A549 (cell line): ENCODE data around the gene MRPS18A. TPM values are rescaled to one million over a fixed set of nuclear protein-coding genes. Genes with fewer than 3 reads are reported as not detected.

ENCODE experiments used
- ATAC-seq, 2 experiments: fragments of 200-7000 bp in 1 of 2; fragments of >200 bp in 1 of 2; cut with Nextera tagmentation in 1 of 2; cut with Tn5 transposase in 1 of 2; 3 replicates each; pipeline versions ENCODE4 v1.8.0 to v1.9.1; 2018 to 2020; ENCODE audit warnings: mild to moderate bottlenecking in 1 of 2, moderate library complexity in 1 of 2
- CTCF ChIA-PET: fragments of 300-600 bp; sonication (Branson Sonifier 250); formaldehyde crosslinking; extraction: SDS; loops from one replicate; lab custom pipeline; 2021; ENCODE audit warnings: antibody characterized with exemption, inconsistent platforms; lab: Yijun Ruan, JAX
- POLR2A ChIA-PET: fragments of 350-600 bp; formaldehyde crosslinking; extraction: SDS; loops from one replicate; lab custom pipeline; 2021; ENCODE audit warnings: antibody characterized with exemption, inconsistent platforms; lab: Yijun Ruan, JAX
- DNase-seq, 2 experiments: peaks; one replicate each; pipeline versions ENCODE4 v3.0.0 to v3.0.0-alpha.2; 2011 to 2016; ENCODE audit warnings: low read depth in 1 of 2, low spot score in 1 of 2
- FAIRE-seq: peaks from 2 replicates; lab custom pipeline; 2011; peaks lifted over from hg19 to GRCh38; lab: Jason Lieb, UNC
- H3K27ac ChIP-seq, 2 experiments: fragments of >200 bp; sonication (Bioruptor Twin); formaldehyde crosslinking; 3 replicates each; pipeline ENCODE4 v1.5.1; 2016 to 2017
- H3K4me1 ChIP-seq: fragments of >200 bp; sonication (Bioruptor Twin); formaldehyde crosslinking; 3 replicates; pipeline ENCODE4 v1.6.1; 2016
- H3K4me2 ChIP-seq: fragments of >200 bp; sonication (Bioruptor Twin); formaldehyde crosslinking; 3 replicates; pipeline ENCODE4 v1.6.1; 2016
- H3K4me3 ChIP-seq: fragments of >200 bp; sonication (Bioruptor Twin); formaldehyde crosslinking; 3 replicates; pipeline ENCODE4 v1.5.1; 2016
- H3K9me3 ChIP-seq: fragments of >200 bp; sonication (Bioruptor Twin); formaldehyde crosslinking; 3 replicates; pipeline ENCODE4 v1.6.1; 2016
- CEBPB ChIP-seq, 2 experiments: fragments of >200 bp in 1 of 2; sonication (Bioruptor Twin) in 1 of 2; formaldehyde crosslinking in 1 of 2; IDR thresholded peaks; 2 replicates each; pipeline ENCODE4 v1.6.1; 2012 to 2016
- EHF ChIP-seq: fragments of 250-450 bp; sonication (Bioruptor Pico); IDR thresholded peaks from 2 replicates; pipeline ENCODE4 v1.5.0; 2020; ENCODE audit warnings: mild to moderate bottlenecking
- ESRRA ChIP-seq: fragments of 150-350 bp; IDR thresholded peaks from 2 replicates; pipeline ENCODE4 v1.6.1; 2014; ENCODE audit warnings: mild to moderate bottlenecking, low read length, borderline replicate concordance
- FOSB ChIP-seq: fragments of 250-450 bp; sonication (Bioruptor Pico); IDR thresholded peaks from 2 replicates; pipeline ENCODE4 v1.5.0; 2020; ENCODE audit warnings: mild to moderate bottlenecking, moderate library complexity
- HMGXB4 ChIP-seq: fragments of 250-450 bp; sonication (Bioruptor Pico); IDR thresholded peaks from 2 replicates; pipeline ENCODE4 v1.5.0; 2021; ENCODE audit warnings: mild to moderate bottlenecking, moderate library complexity, borderline replicate concordance
- HOXA7 ChIP-seq: fragments of 250-450 bp; sonication (Bioruptor Pico); IDR thresholded peaks from 2 replicates; pipeline ENCODE4 v1.5.0; 2020; ENCODE audit warnings: mild to moderate bottlenecking, moderate library complexity
- KDM1A ChIP-seq: fragments of 200-600 bp; sonication (generic); IDR thresholded peaks from 2 replicates; pipeline ENCODE4 v1.6.1; 2016; ENCODE audit warnings: low read depth, mild to moderate bottlenecking
- MAX ChIP-seq: IDR thresholded peaks from 2 replicates; pipeline ENCODE4 v1.6.1; 2012
- NPAS2 ChIP-seq: fragments of 250-450 bp; sonication (Bioruptor Pico); IDR thresholded peaks from 2 replicates; pipeline ENCODE4 v1.8.0; 2022; ENCODE audit warnings: mild to moderate bottlenecking, moderate library complexity, borderline replicate concordance
- POLR2A ChIP-seq: IDR thresholded peaks from 2 replicates; pipeline ENCODE4 v1.6.1; 2012; ENCODE audit warnings: mild to moderate bottlenecking, low read length
- RFX5 ChIP-seq: fragments of 450-650 bp; IDR thresholded peaks from 2 replicates; pipeline ENCODE4 v1.7.1; 2014; ENCODE audit warnings: antibody characterized with exemption, mild to moderate bottlenecking, moderate library complexity
- TFCP2L1 ChIP-seq: fragments of 250-450 bp; sonication (Bioruptor Pico); IDR thresholded peaks from 2 replicates; pipeline ENCODE4 v1.5.0; 2021; ENCODE audit warnings: mild to moderate bottlenecking
- ZC3H11A ChIP-seq: fragments of 450-650 bp; IDR thresholded peaks from 2 replicates; pipeline ENCODE4 v1.6.1; 2014; ENCODE audit warnings: antibody characterized with exemption, mild to moderate bottlenecking
- WGBS: methylation state at CpG from one replicate; pipeline ENCODE4 v1.1.6; 2017; ENCODE audit errors: missing lambda C conversion rate; 5-methylcytosine and 5-hydroxymethylcytosine counted together
- polyA plus RNA-seq, 4 experiments: library from polyadenylated mRNA; depleted of rRNA in 3 of 4; stranded (reverse); fragments of >200 nt; fragmentation: RNase III in 1 of 4; extraction: RNeasy Plus Mini Kit Qiagen cat#74134 plus additional on column Dnase treatment in 1 of 4; gene quantifications; 2 replicates in 3 of 4; 3 replicates in 1 of 4; pipeline ENCODE4 v1.2.3, GENCODE V29; 2011 to 2017
- TF ChIP-seq, protein P1 (sequence below): fragments of >200 bp; sonication (Bioruptor Twin); formaldehyde crosslinking; IDR thresholded peaks from 3 replicates; pipeline ENCODE4 v1.6.1; 2016
- TF ChIP-seq, protein P2 (sequence below): IDR thresholded peaks from 2 replicates; pipeline ENCODE4 v1.6.1; 2012; ENCODE audit warnings: low read depth, borderline replicate concordance
- TF ChIP-seq, protein P3 (sequence below): fragments of 250-450 bp; sonication (Bioruptor Pico); IDR thresholded peaks from 2 replicates; pipeline ENCODE4 v1.5.0; 2020; ENCODE audit warnings: low read depth, mild to moderate bottlenecking, moderate library complexity

Gene MRPS18A
- polyA plus RNA-seq, 2 of the 4 experiments (the other 2 are of a cell fraction) = 38.0 to 44.2 TPM

- TF ChIP-seq MAX = no peak
- TF ChIP-seq TFCP2L1 (CRISPR knock-in tag) = no peak
- TF ChIP-seq HMGXB4 = no peak
- TF ChIP-seq, protein P1, sequence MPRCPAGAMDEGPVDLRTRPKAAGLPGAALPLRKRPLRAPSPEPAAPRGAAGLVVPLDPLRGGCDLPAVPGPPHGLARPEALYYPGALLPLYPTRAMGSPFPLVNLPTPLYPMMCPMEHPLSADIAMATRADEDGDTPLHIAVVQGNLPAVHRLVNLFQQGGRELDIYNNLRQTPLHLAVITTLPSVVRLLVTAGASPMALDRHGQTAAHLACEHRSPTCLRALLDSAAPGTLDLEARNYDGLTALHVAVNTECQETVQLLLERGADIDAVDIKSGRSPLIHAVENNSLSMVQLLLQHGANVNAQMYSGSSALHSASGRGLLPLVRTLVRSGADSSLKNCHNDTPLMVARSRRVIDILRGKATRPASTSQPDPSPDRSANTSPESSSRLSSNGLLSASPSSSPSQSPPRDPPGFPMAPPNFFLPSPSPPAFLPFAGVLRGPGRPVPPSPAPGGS = no peak
- TF ChIP-seq, protein P2, sequence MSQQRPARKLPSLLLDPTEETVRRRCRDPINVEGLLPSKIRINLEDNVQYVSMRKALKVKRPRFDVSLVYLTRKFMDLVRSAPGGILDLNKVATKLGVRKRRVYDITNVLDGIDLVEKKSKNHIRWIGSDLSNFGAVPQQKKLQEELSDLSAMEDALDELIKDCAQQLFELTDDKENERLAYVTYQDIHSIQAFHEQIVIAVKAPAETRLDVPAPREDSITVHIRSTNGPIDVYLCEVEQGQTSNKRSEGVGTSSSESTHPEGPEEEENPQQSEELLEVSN = no peak
- no peak for TF ChIP-seq POLR2A
- no peak for TF ChIP-seq CEBPB (IDR thresholded peaks at IDR 0.05)
- TF ChIP-seq EHF (CRISPR knock-in tag) = no peak
- TF ChIP-seq, protein P3, sequence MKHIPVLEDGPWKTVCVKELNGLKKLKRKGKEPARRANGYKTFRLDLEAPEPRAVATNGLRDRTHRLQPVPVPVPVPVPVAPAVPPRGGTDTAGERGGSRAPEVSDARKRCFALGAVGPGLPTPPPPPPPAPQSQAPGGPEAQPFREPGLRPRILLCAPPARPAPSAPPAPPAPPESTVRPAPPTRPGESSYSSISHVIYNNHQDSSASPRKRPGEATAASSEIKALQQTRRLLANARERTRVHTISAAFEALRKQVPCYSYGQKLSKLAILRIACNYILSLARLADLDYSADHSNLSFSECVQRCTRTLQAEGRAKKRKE (CRISPR knock-in tag) = no peak
- no peak for TF ChIP-seq ESRRA
- TF ChIP-seq FOSB = no peak
- no peak for TF ChIP-seq HOXA7
- TF ChIP-seq KDM1A = no peak
- TF ChIP-seq, all 56 proteins: peak for 0
- no peak overlapping the region for H3K4me2 ChIP-seq
- ChIA-PET POLR2A (interaction anchor here (0.6 kb wide), 1 partner anchor 44 kb away, joined by 4 read pairs; the partner anchor contains the start of gene VEGFA), CTCF (interaction anchor here (1.0 to 2.0 kb wide), 5 partner anchors 9 to 349 kb away, joined by 3 to 9 read pairs (median 3); partner anchors contain the start of gene VEGFA)
- H3K9me3 ChIP-seq = peaks cover 11% of the 10 kb centered on the region; the same call in 2 of the 3 replicates
- DNase-seq (no peak), ATAC-seq (0 out of 6 replicates have a peak, but pooled peaks of 1 of the 2 experiments have one; percentile 8), FAIRE-seq (no peak)
- no peak overlapping the region for H3K4me3 ChIP-seq
- H3K27ac ChIP-seq = peak overlapping the region; percentile 35 to 62; a peak in 2 of 6 replicates
- WGBS = 74% methylated on average over 5 of the region's 7 CpGs
- peaks cover 9% of the 10 kb centered on the region; the same call in 2 of the 3 replicates for H3K4me1 ChIP-seq
Observed at GRCh38 chr6:43725643-43726580, 38.3 kb upstream of the MRPS18A start.

DNA sequence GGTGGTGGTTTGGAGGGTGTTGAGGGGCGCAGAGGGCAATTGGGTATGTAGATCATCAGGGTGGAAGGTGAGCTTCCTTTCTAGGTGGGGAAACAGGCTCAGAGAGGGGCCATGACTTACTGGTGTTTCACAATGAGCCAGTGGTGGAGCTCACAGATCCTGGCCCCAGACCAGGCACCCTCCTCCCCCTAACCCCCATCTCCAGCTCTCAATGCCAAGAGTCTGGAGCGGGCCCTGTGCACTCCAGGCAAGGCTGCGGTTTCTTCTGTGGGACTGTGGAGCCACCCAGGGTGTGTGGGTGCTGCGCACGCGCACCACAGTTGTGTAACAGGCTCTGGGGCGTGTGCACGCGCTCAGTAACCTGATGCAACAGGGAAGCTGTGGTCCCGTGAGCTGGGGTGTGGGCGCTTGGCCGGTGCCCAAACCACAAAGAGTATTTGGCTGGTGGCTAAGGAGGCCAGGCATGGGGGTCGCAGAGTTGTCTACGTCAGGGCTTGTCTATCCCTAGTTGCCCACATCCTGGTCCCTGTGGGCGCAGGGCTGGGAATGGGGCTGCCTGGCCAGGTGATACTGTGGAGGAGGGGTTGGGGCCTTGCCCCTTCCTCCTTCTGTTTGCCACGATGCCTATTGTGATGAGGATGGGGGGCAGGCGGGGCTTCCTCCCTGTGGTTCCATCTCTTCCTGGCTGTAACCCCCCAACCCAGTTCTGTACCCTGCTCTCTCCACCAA lies 37.5 kb upstream of the MRPS18A start:
- Histone ChIP-seq H3K27ac (peak overlapping the region; percentile 35 to 62; a peak in 4 of 6 replicates), H3K4me2 (no peak overlapping the region), H3K4me1 (peaks cover 9% of the 10 kb centered on the region; the same call in 2 of the 3 replicates), H3K9me3 (0 out of 3 replicates have a peak, but pooled peaks cover 3% of the 10 kb centered on the region)
- TF ChIP-seq HMGXB4 (no peak), NPAS2 (CRISPR knock-in tag) (no peak), FOSB (no peak), RFX5 (no peak), TFCP2L1 (CRISPR knock-in tag) (no peak), ZC3H11A (no peak)
- TF ChIP-seq, all 56 proteins: peak for 0
- FAIRE-seq (no peak), DNase-seq (no peak), ATAC-seq (peak in 1 of 2 experiments; percentile 36; a peak in 1 of 6 replicates)
- ChIA-PET POLR2A (interaction anchor here (0.6 kb wide), 1 partner anchor 45 kb away, joined by 4 read pairs; the partner anchor contains the start of gene VEGFA), CTCF (interaction anchor here (1.0 to 2.5 kb wide), 15 partner anchors 10 to 354 kb away, joined by 3 to 18 read pairs (median 5); partner anchors contain the start of gene VEGFA)
- 57% methylated on average over 6 of the region's 17 CpGs for WGBS
- H3K4me3 ChIP-seq = no peak overlapping the region
